Measurements from ENCODE around the gene OR2T27.

GRCh38 chr1:248610301-248610700 is 45.0 kb downstream of the OR2T27 start:
- TF ChIP-seq, protein P1, sequence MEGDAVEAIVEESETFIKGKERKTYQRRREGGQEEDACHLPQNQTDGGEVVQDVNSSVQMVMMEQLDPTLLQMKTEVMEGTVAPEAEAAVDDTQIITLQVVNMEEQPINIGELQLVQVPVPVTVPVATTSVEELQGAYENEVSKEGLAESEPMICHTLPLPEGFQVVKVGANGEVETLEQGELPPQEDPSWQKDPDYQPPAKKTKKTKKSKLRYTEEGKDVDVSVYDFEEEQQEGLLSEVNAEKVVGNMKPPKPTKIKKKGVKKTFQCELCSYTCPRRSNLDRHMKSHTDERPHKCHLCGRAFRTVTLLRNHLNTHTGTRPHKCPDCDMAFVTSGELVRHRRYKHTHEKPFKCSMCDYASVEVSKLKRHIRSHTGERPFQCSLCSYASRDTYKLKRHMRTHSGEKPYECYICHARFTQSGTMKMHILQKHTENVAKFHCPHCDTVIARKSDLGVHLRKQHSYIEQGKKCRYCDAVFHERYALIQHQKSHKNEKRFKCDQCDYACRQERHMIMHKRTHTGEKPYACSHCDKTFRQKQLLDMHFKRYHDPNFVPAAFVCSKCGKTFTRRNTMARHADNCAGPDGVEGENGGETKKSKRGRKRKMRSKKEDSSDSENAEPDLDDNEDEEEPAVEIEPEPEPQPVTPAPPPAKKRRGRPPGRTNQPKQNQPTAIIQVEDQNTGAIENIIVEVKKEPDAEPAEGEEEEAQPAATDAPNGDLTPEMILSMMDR (IDR thresholded peaks at IDR 0.05), result no peak
- no peak for TF ChIP-seq JUN (CRISPR knock-in tag; IDR thresholded peaks at IDR 0.05)
- TF ChIP-seq IRF2 (CRISPR knock-in tag; IDR thresholded peaks at IDR 0.05; ENCODE audit: borderline replicate concordance, low read depth), result no peak
- no peak for TF ChIP-seq MLX (CRISPR knock-in tag; IDR thresholded peaks at IDR 0.05)
- no peak for TF ChIP-seq TP53 (CRISPR knock-in tag; IDR thresholded peaks at IDR 0.05)
- TF ChIP-seq ESRRA (CRISPR knock-in tag; IDR thresholded peaks at IDR 0.05; ENCODE audit: borderline replicate concordance), result no peak
- TF ChIP-seq E2F4 (CRISPR knock-in tag; IDR thresholded peaks at IDR 0.05; ENCODE audit: borderline replicate concordance, low read depth), result no peak
- no peak for TF ChIP-seq NR3C1 (CRISPR knock-in tag; conservative IDR thresholded peaks at IDR 0.05; ENCODE audit: low read depth)
- TF ChIP-seq ZNF423 (CRISPR knock-in tag; IDR thresholded peaks at IDR 0.05), result no peak
- TF ChIP-seq NR2C2 (CRISPR knock-in tag; IDR thresholded peaks at IDR 0.05), result no peak

Data from WTC11 (cell line).